HepG2 (cell line): ENCODE data around the gene STAC. TPM values are rescaled to one million over a fixed set of nuclear protein-coding genes. Genes with fewer than 3 reads are reported as not detected.

Experiments
- ATAC-seq: fragments of 200-7000 bp; cut with Tn5 transposase; 3 replicates; pipeline ENCODE4 v1.9.1; 2020; ENCODE audit warnings: mild to moderate bottlenecking, moderate library complexity
- BruUV-seq: library from RNA; stranded (reverse); fragments of 400-500 nt; replicated peaks from 2 replicates; lab custom pipeline; 2021; lab: Mats Ljungman, UMichigan
- CTCF ChIA-PET: fragments of 300-600 bp; formaldehyde crosslinking; extraction: SDS; loops from one replicate; lab custom pipeline; 2021; ENCODE audit warnings: low total read pairs, inconsistent platforms, low intra/inter-chr PET ratio; lab: Yijun Ruan, JAX
- POLR2A ChIA-PET: fragments of 350-600 bp; sonication (Branson Sonifier 250); formaldehyde crosslinking; loops from one replicate; lab custom pipeline; 2020; ENCODE audit warnings: antibody characterized with exemption, inconsistent platforms; lab: Yijun Ruan, JAX
- DNase-seq: peaks from one replicate; pipeline ENCODE4 v3.0.0-alpha.2; 2015; ENCODE audit warnings: low spot score
- FAIRE-seq: peaks from 3 replicates; lab custom pipeline; 2011; peaks lifted over from hg19 to GRCh38; lab: Jason Lieb, UNC
- H2AFZ ChIP-seq: one replicate; pipeline ENCODE4 v1.6.1; 2011; ENCODE audit warnings: low read length, inconsistent platforms
- H3K27ac ChIP-seq: fragments of 300-600 bp; 3 replicates; pipeline ENCODE4 v1.8.0; 2011; ENCODE audit warnings: mixed run types, mild to moderate bottlenecking, mixed read lengths, low read length, inconsistent platforms; ENCODE audit not compliant: insufficient read depth; ENCODE audit errors: extremely low read length
- H3K27me3 ChIP-seq, 2 experiments: fragments of 200-600 bp in 1 of 2; 2 replicates in 1 of 2; 3 replicates in 1 of 2; pipeline versions ENCODE4 v1.6.0 to v1.8.0; 2011; ENCODE audit warnings: low read length in 2 of 2, mild to moderate bottlenecking in 2 of 2, moderate library complexity in 2 of 2, inconsistent platforms in 1 of 2; ENCODE audit not compliant: insufficient read depth in 2 of 2, control insufficient read depth in 1 of 2
- H3K36me3 ChIP-seq, 2 experiments: fragments of 200-600 bp in 1 of 2; replicated peaks in 1 of 2; 2 replicates in 1 of 2; 3 replicates in 1 of 2; pipeline versions ENCODE4 v1.5.1 to v1.8.0; 2011; ENCODE audit warnings: low read length in 2 of 2, inconsistent platforms in 1 of 2; ENCODE audit not compliant: insufficient read depth in 2 of 2, control insufficient read depth in 1 of 2
- H3K4me1 ChIP-seq: 2 replicates; pipeline ENCODE4 v1.5.1; 2012; ENCODE audit warnings: low read length, inconsistent platforms; ENCODE audit not compliant: insufficient read depth
- H3K4me2 ChIP-seq: 2 replicates; pipeline ENCODE4 v1.6.0; 2011; ENCODE audit warnings: low read depth, low read length, inconsistent platforms
- H3K4me3 ChIP-seq, 3 experiments: fragments of 200-600 bp in 1 of 3; sonication (generic), shearing (Covaris generic) in 1 of 3; replicated peaks in 1 of 3; 2 replicates each; pipeline ENCODE4 v1.5.1; 2011 to 2016; ENCODE audit warnings: low read length in 3 of 3, inconsistent platforms in 2 of 3, low read depth in 2 of 3, mild to moderate bottlenecking in 2 of 3, control low read depth in 1 of 3, mixed read lengths in 1 of 3; ENCODE audit not compliant: insufficient read depth in 1 of 3
- H3K79me2 ChIP-seq: one replicate; pipeline ENCODE4 v1.6.1; 2011; ENCODE audit warnings: low read length, inconsistent platforms; ENCODE audit not compliant: insufficient read depth
- H3K9ac ChIP-seq: 2 replicates; pipeline ENCODE4 v1.6.0; 2011; ENCODE audit warnings: mild to moderate bottlenecking, low read depth, low read length, inconsistent platforms; ENCODE audit not compliant: insufficient read depth
- H3K9me3 ChIP-seq: 2 replicates; pipeline ENCODE4 v1.5.1; 2012; ENCODE audit warnings: mild to moderate bottlenecking, low read length
- H4K20me1 ChIP-seq: 2 replicates; pipeline ENCODE4 v1.6.0; 2011; ENCODE audit warnings: inconsistent platforms, mild to moderate bottlenecking, low read length, moderate library complexity; ENCODE audit not compliant: insufficient read depth
- ERF ChIP-seq: IDR thresholded peaks from 2 replicates; pipeline ENCODE4 v1.6.1; 2018; ENCODE audit warnings: missing biosample characterization, missing genetic modification reagents
- EZH2 ChIP-seq: conservative IDR thresholded peaks from 2 replicates; pipeline ENCODE4 v1.6.1; 2012; ENCODE audit warnings: mild to moderate bottlenecking, low read depth, low read length, moderate library complexity
- KAT2B ChIP-seq: fragments of 150-350 bp; IDR thresholded peaks from 2 replicates; pipeline ENCODE4 v1.6.1; 2014; ENCODE audit warnings: low read depth, low read length, borderline replicate concordance
- MEIS2 ChIP-seq: sonication (generic); formaldehyde crosslinking; IDR thresholded peaks from 2 replicates; pipeline ENCODE4 v1.9.0; 2021; ENCODE audit warnings: mild to moderate bottlenecking, missing genetic modification reagents
- MTA3 ChIP-seq: sonication (generic); formaldehyde crosslinking; IDR thresholded peaks from 2 replicates; pipeline ENCODE4 v1.4.0; 2020; ENCODE audit warnings: missing genetic modification reagents
- NFYC ChIP-seq: IDR thresholded peaks from 2 replicates; pipeline ENCODE4 v1.6.1; 2016; ENCODE audit warnings: missing genetic modification reagents, missing compliant biosample characterization
- ONECUT2 ChIP-seq: sonication (generic); formaldehyde crosslinking; IDR thresholded peaks from 2 replicates; pipeline ENCODE4 v1.4.0; 2020; ENCODE audit warnings: missing genetic modification reagents
- ZFP1 ChIP-seq: IDR thresholded peaks from 2 replicates; pipeline ENCODE4 v1.6.1; 2016
- ZHX2 ChIP-seq, 2 experiments: sonication (generic) in 1 of 2; formaldehyde crosslinking in 1 of 2; IDR thresholded peaks; 2 replicates each; pipeline versions ENCODE4 v1.6.1 to v1.9.0; 2014 to 2022; ENCODE audit warnings: antibody characterized with exemption in 1 of 2, borderline replicate concordance in 1 of 2, inconsistent platforms in 1 of 2, low read depth in 1 of 2, missing genetic modification reagents in 1 of 2
- WGBS: methylation state at CpG from one replicate; pipeline ENCODE4 v1.1.6; 2017; ENCODE audit warnings: low lambda C conversion rate; 5-methylcytosine and 5-hydroxymethylcytosine counted together
- in situ Hi-C: cut with HindIII; loops from 2 replicates; pipeline ENCODE4 v1.10.0; 2017; ENCODE audit warnings: low pct_unique_long_range_greater_than_20kb; ENCODE audit not compliant: extremely low pct_ligation_motif_present
- intact Hi-C: fragments of 100-400 bp; cut with micrococcal nuclease; formaldehyde crosslinking; loops from one replicate; pipeline ENCODE4 v1.10.0; 2022; ENCODE audit not compliant: unreplicated experiment
- polyA plus RNA-seq, 8 experiments: library from polyadenylated mRNA; depleted of rRNA in 3 of 8; stranded (reverse) in 7 of 8; unstranded in 1 of 8; fragments of >200 nt; fragmentation: Illumina TruSeq in 4 of 8; extraction: Trizol in 4 of 8; gene quantifications; 2 replicates each; pipeline versions ENCODE4 v1.2.1 to v1.2.3, GENCODE V29; 2011 to 2016; ENCODE audit warnings: low read depth in 4 of 8, missing spikeins in 1 of 8, mixed read lengths in 1 of 8; ENCODE audit not compliant: insufficient read depth in 1 of 8
- total RNA-seq, 5 experiments: library from RNA; depleted of rRNA; stranded (reverse); fragments of >200 nt; fragmentation: Illumina TruSeq; extraction: Trizol; gene quantifications; 2 replicates each; pipeline ENCODE4 v1.2.3, GENCODE V29; 2016; ENCODE audit warnings: low read depth in 1 of 5
- TF ChIP-seq, protein P1 (sequence below): sonication (generic); formaldehyde crosslinking; conservative IDR thresholded peaks from 2 replicates; pipeline ENCODE4 v1.4.0; 2020; ENCODE audit warnings: missing genetic modification reagents

Gene STAC
- total and polyA plus RNA-seq, 2 of the 13 experiments (the other 11 are each of a cell fraction or from before 2014, with no cell fraction given), result not detected

DNA sequence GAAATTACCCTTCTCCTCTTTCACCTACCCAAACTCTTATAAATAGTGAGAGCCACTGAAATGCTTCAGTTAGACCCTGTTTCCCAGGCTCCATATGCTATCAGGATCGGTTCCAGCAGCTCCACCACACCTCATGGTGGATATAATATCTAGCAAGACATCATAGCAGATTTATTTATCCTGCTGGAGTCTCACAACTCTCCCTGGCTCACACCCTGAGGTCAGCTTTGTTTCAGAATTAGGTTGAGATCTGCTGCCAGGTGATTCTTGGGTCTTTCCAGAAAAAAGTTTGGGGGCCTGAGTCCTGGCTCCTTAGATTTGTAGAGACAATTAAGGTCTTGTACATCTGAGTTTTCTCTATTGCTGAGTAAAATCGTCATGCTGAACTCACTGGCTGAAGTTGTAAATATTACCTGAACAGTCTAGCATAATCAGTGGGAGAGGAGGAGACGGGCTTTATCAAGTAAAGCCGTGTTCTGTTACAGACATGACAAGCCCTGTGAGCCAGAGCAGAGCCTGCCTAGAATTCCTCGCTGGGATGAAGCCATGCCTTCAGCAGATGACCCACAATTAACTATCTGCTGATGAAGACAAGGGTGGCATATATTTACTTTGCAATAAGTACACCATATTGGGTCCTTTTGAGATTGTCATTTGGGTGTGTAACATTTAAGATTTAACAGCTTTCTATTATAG is 131.6 kb downstream of the STAC start:
- no peaks in the 10 kb centered on the region for H4K20me1 ChIP-seq
- no peaks in the 10 kb centered on the region for H3K4me1 ChIP-seq
- DNase-seq, result no peak
- POLR2A ChIA-PET, result no interaction called here
- H3K36me3 ChIP-seq, result no peaks in the 10 kb centered on the region
- intact Hi-C loops, result no loop called here
- CTCF ChIA-PET, result no interaction called here
- no peak overlapping the region for H3K9ac ChIP-seq
- WGBS, result 2% methylated on average over 4 of the region's 5 CpGs
- no peak overlapping the region for H3K4me2 ChIP-seq
- no peak overlapping the region for H3K4me3 ChIP-seq
- TF ChIP-seq, protein P1, sequence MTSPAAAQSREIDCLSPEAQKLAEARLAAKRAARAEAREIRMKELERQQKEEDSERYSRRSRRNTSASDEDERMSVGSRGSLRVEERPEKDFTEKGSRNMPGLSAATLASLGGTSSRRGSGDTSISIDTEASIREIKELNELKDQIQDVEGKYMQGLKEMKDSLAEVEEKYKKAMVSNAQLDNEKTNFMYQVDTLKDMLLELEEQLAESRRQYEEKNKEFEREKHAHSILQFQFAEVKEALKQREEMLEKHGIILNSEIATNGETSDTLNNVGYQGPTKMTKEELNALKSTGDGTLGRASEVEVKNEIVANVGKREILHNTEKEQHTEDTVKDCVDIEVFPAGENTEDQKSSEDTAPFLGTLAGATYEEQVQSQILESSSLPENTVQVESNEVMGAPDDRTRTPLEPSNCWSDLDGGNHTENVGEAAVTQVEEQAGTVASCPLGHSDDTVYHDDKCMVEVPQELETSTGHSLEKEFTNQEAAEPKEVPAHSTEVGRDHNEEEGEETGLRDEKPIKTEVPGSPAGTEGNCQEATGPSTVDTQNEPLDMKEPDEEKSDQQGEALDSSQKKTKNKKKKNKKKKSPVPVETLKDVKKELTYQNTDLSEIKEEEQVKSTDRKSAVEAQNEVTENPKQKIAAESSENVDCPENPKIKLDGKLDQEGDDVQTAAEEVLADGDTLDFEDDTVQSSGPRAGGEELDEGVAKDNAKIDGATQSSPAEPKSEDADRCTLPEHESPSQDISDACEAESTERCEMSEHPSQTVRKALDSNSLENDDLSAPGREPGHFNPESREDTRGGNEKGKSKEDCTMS (CRISPR knock-in tag), result no peak
- TF ChIP-seq, all 625 proteins: peak for 0
- in situ Hi-C loops, result no loop called here
- Histone ChIP-seq H3K79me2 (no peaks in the 10 kb centered on the region), H3K9me3 (no peaks in the 10 kb centered on the region), H3K27me3 (no peaks in the 10 kb centered on the region), H2AFZ (no peak overlapping the region), H3K27ac (no peak overlapping the region)
- BruUV-seq, result no TSS peak
- ATAC-seq (no peak), FAIRE-seq (no peak)

- Histone ChIP-seq H3K27me3 (no peaks in the 10 kb centered on the region), H3K27ac (no peak overlapping the region), H3K36me3 (no peaks in the 10 kb centered on the region), H3K4me2 (no peak overlapping the region), H3K9ac (no peak overlapping the region), H3K4me3 (no peak overlapping the region), H3K4me1 (no peaks in the 10 kb centered on the region), H3K9me3 (no peaks in the 10 kb centered on the region), H4K20me1 (no peaks in the 10 kb centered on the region), H2AFZ (no peak overlapping the region), H3K79me2 (no peaks in the 10 kb centered on the region)
- ChIA-PET CTCF (no interaction called here), POLR2A (no interaction called here)
- ATAC-seq (no peak), FAIRE-seq (no peak), DNase-seq (no peak)
- intact Hi-C loops, result no loop called here
- BruUV-seq, result no TSS peak
- in situ Hi-C loops, result no loop called here
- WGBS, result 31% methylated on average over 3 of the region's 3 CpGs
- TF ChIP-seq ZHX2 (IDR thresholded peaks at IDR 0.05; ENCODE audit: low read depth), result no peak
- no peak for TF ChIP-seq ZHX2 (CRISPR knock-in tag; IDR thresholded peaks at IDR 0.05; ENCODE audit: borderline replicate concordance)
- TF ChIP-seq NFYC, result no peak
- TF ChIP-seq ONECUT2 (CRISPR knock-in tag), result no peak
- no peak for TF ChIP-seq ERF
- TF ChIP-seq KAT2B, result no peak
- no peak for TF ChIP-seq MTA3
- TF ChIP-seq EZH2, result no peak
- TF ChIP-seq MEIS2 (CRISPR knock-in tag), result no peak
- no peak for TF ChIP-seq ZFP1 (CRISPR knock-in tag)
Observed at GRCh38 chr3:36512555-36512954, 132.3 kb downstream of the STAC start.
